Ovary (tissue), 3 donors: ENCODE measurements around the gene SLX4.

Experiments
- CTCF ChIP-seq, 3 donors: fragments of 450-650 bp in 2 of 3; fragments of 200-600 bp in 1 of 3; IDR thresholded peaks; one replicate each; pipeline versions ENCODE4 v1.5.1 to v1.8.0; 2016 to 2022; ENCODE audit warnings: antibody characterized with exemption in 3 of 3, mild to moderate bottlenecking in 1 of 3
- EP300 ChIP-seq: sonication (generic); formaldehyde crosslinking; IDR thresholded peaks from one replicate; pipeline ENCODE4 v1.6.1; 2017; ENCODE audit warnings: antibody characterized with exemption
- donor health status: DM: no; HTN: no; CAD: no.

GRCh38 chr16:3580686-3581085, 30.7 kb downstream of the SLX4 start:
- no peak for TF ChIP-seq CTCF (IDR thresholded peaks at IDR 0.05)
- TF ChIP-seq EP300: no peak
